Measurements from ENCODE around the gene DOCK6.

DOCK6 gene, protein sequence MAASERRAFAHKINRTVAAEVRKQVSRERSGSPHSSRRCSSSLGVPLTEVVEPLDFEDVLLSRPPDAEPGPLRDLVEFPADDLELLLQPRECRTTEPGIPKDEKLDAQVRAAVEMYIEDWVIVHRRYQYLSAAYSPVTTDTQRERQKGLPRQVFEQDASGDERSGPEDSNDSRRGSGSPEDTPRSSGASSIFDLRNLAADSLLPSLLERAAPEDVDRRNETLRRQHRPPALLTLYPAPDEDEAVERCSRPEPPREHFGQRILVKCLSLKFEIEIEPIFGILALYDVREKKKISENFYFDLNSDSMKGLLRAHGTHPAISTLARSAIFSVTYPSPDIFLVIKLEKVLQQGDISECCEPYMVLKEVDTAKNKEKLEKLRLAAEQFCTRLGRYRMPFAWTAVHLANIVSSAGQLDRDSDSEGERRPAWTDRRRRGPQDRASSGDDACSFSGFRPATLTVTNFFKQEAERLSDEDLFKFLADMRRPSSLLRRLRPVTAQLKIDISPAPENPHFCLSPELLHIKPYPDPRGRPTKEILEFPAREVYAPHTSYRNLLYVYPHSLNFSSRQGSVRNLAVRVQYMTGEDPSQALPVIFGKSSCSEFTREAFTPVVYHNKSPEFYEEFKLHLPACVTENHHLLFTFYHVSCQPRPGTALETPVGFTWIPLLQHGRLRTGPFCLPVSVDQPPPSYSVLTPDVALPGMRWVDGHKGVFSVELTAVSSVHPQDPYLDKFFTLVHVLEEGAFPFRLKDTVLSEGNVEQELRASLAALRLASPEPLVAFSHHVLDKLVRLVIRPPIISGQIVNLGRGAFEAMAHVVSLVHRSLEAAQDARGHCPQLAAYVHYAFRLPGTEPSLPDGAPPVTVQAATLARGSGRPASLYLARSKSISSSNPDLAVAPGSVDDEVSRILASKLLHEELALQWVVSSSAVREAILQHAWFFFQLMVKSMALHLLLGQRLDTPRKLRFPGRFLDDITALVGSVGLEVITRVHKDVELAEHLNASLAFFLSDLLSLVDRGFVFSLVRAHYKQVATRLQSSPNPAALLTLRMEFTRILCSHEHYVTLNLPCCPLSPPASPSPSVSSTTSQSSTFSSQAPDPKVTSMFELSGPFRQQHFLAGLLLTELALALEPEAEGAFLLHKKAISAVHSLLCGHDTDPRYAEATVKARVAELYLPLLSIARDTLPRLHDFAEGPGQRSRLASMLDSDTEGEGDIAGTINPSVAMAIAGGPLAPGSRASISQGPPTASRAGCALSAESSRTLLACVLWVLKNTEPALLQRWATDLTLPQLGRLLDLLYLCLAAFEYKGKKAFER (N-terminal part only)

DNA sequence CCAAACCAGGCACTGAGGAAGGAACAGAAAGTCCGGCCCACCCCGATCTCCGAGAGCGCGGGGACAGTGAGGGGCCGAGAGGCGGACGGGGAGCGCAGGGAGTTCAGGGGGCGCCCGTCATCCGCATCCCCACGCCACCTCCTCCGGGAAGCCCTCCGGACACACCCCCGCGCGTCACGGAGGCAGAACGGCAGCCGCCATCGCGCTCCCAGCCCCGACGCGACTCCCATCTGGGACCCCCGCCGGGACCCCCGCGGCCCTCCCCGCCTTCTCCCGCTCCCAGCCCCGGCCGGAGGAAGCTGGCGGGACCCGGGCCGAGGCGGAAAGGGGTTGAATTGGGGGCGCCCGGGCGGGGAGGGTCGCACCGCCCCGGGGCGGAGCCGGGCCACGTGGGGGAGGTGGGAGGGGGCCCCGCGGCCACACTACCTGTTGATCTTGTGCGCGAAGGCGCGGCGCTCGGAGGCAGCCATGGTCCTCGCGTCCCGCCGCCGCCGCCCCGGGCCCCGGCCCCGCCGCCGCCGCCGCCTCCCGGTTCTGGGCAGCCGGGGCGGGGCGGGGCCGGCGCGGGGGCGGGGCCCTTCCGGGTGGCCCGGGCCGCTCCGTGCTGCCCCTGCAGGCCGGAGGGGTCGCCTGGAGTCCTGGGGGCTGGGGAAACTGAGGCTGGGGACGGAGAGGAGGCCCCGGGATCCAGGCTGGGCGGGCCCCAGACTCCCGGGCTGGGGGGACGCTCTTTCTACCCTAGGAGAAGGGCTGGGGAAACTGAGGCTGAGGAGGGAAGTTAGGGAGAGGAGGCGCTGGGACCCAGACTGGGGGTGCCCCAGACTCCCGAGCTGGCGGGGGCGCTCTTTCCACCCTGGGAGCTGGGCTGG, at the start of gene DOCK6:
Gene DOCK6 (minus strand): TSS at position 554 of the 869 bp plus-strand sequence. CDS start 84 bp downstream, at position 470.
- TF ChIP-seq ELF4 (IDR thresholded peaks at IDR 0.05) (no peak), BHLHE40 (IDR thresholded peaks at IDR 0.05; ENCODE audit: borderline replicate concordance) (no peak)
- ChIA-PET POLR2A (no interaction called here), CTCF (interaction anchor here (0.6 kb wide), 1 partner anchor 1702 kb away, joined by 3 read pairs; no protein-coding TSS in a partner anchor)
- peak; percentile 69 for DNase-seq (ENCODE audit: extremely low spot score)

DNA sequence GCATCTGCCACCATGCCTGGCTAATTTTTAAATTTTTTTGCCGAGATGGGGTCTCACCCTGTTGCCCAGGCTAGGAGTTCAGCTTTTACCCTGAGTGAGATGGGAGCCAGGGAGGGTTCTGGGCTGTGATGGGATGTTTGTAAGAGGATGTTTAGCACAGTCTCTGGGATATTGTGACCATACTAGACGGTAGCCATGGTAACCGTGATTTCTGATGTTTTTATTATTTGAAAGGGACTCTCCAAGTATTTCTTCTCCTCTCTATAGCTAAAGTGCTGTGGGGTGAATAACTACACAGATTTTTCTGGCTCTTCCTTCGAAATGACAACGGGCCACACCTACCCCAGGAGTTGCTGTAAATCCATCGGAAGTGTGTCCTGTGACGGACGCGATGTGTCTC, 44.0 kb upstream of the DOCK6 start:
- POLR2A ChIA-PET: no interaction called here
- DNase-seq (ENCODE audit: extremely low spot score): no peak
- TF ChIP-seq BHLHE40 (IDR thresholded peaks at IDR 0.05; ENCODE audit: borderline replicate concordance) (no peak), FOXK2 (IDR thresholded peaks at IDR 0.05) (no peak), LEF1 (IDR thresholded peaks at IDR 0.05; ENCODE audit: borderline replicate concordance) (no peak), FOXA1 (IDR thresholded peaks at IDR 0.05) (no peak), ELF4 (IDR thresholded peaks at IDR 0.05) (no peak), SUZ12 (IDR thresholded peaks at IDR 0.05) (no peak), NFRKB (IDR thresholded peaks at IDR 0.05) (no peak), TARDBP (IDR thresholded peaks at IDR 0.05) (no peak), HDGF (IDR thresholded peaks at IDR 0.05; ENCODE audit: borderline replicate concordance) (no peak), PKNOX1 (IDR thresholded peaks at IDR 0.05) (no peak), SP1 (IDR thresholded peaks at IDR 0.05) (no peak), L3MBTL2 (conservative IDR thresholded peaks at IDR 0.05) (no peak)
- CTCF ChIA-PET: interaction anchor here (0.6 kb wide), 1 partner anchor 51 kb away, joined by 3 read pairs; no protein-coding TSS in a partner anchor

DNA sequence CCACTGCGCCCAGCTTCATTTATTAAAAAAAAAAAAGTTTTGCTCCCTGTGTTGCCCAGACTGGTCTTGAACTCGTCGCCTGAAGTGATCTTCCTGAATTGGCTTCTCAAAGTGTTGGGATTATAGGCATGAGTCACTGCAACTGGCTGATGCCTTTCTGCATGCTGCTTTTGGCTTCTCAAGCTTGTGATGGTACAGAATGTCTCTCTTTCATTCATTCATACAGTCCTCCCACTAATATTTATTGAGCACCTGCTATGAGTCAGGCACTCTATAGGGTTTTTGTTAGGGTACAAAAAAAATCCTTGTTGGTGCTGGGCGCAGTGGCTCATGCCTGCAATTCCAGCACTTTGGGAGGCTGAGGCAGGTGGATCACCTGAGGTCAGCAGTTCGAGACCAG, 42.6 kb upstream of the DOCK6 start:
- TF ChIP-seq CTBP1 (IDR thresholded peaks at IDR 0.05; ENCODE audit: borderline replicate concordance) (no peak), SP1 (IDR thresholded peaks at IDR 0.05) (no peak), ELF4 (IDR thresholded peaks at IDR 0.05) (no peak), FOXM1 (IDR thresholded peaks at IDR 0.05; ENCODE audit: borderline replicate concordance) (no peak), FOXA1 (IDR thresholded peaks at IDR 0.05) (no peak), SUZ12 (IDR thresholded peaks at IDR 0.05) (no peak), TARDBP (IDR thresholded peaks at IDR 0.05) (no peak), BHLHE40 (IDR thresholded peaks at IDR 0.05; ENCODE audit: borderline replicate concordance) (no peak), NFRKB (IDR thresholded peaks at IDR 0.05) (no peak), ARNT (IDR thresholded peaks at IDR 0.05) (no peak), L3MBTL2 (conservative IDR thresholded peaks at IDR 0.05) (no peak), LEF1 (IDR thresholded peaks at IDR 0.05; ENCODE audit: borderline replicate concordance) (no peak), FOXK2 (IDR thresholded peaks at IDR 0.05) (no peak), HDGF (IDR thresholded peaks at IDR 0.05; ENCODE audit: borderline replicate concordance) (no peak), PKNOX1 (IDR thresholded peaks at IDR 0.05) (no peak)
- POLR2A ChIA-PET: interaction anchor here (1.2 kb wide), 1 partner anchor 41 kb away, joined by 4 read pairs; the partner anchor contains the start of genes CCDC159 and TMEM205
- no peak for DNase-seq (ENCODE audit: extremely low spot score)
- CTCF ChIA-PET: no interaction called here

DNA sequence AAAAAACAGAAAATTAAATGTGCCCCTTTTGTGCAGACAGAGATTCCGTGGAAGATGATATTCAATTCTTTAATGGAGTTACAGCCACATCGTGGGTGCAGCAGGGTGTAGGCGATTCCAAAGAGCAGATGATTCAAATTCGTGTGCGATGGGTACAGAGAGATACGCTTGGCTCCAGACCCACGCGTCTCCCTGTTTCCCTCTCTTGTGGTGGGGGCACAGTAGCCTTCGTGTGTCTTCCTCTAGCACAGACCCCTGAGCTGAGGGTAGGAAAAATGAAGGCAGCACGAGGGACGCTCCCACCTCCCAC, 38.4 kb upstream of the DOCK6 start:
- TF ChIP-seq PKNOX1 (IDR thresholded peaks at IDR 0.05): no peak
- no peak for TF ChIP-seq FOXK2 (IDR thresholded peaks at IDR 0.05)
- TF ChIP-seq SP1 (IDR thresholded peaks at IDR 0.05): no peak
- TF ChIP-seq HDGF (IDR thresholded peaks at IDR 0.05; ENCODE audit: borderline replicate concordance): no peak
- no peak for TF ChIP-seq CTBP1 (IDR thresholded peaks at IDR 0.05; ENCODE audit: borderline replicate concordance)
- no peak for TF ChIP-seq ARNT (IDR thresholded peaks at IDR 0.05)
- no peak for TF ChIP-seq FOXM1 (IDR thresholded peaks at IDR 0.05; ENCODE audit: borderline replicate concordance)
- TF ChIP-seq ELF4 (IDR thresholded peaks at IDR 0.05): no peak
- TF ChIP-seq LEF1 (IDR thresholded peaks at IDR 0.05; ENCODE audit: borderline replicate concordance): no peak
- no peak for TF ChIP-seq FOXA1 (IDR thresholded peaks at IDR 0.05)
- TF ChIP-seq BHLHE40 (IDR thresholded peaks at IDR 0.05; ENCODE audit: borderline replicate concordance): no peak
- no peak for TF ChIP-seq TARDBP (IDR thresholded peaks at IDR 0.05)
- TF ChIP-seq NFRKB (IDR thresholded peaks at IDR 0.05): no peak
- no peak for TF ChIP-seq L3MBTL2 (conservative IDR thresholded peaks at IDR 0.05)
- no peak for TF ChIP-seq SUZ12 (IDR thresholded peaks at IDR 0.05)
- TF ChIP-seq ZNF384 (IDR thresholded peaks at IDR 0.05): no peak
- ChIA-PET POLR2A (no interaction called here), CTCF (no interaction called here)
- DNase-seq (ENCODE audit: extremely low spot score): no peak

Data from HEK293T (cell line).